ENCODE results near the gene BAIAP2.

BAIAP2 gene

DNA sequence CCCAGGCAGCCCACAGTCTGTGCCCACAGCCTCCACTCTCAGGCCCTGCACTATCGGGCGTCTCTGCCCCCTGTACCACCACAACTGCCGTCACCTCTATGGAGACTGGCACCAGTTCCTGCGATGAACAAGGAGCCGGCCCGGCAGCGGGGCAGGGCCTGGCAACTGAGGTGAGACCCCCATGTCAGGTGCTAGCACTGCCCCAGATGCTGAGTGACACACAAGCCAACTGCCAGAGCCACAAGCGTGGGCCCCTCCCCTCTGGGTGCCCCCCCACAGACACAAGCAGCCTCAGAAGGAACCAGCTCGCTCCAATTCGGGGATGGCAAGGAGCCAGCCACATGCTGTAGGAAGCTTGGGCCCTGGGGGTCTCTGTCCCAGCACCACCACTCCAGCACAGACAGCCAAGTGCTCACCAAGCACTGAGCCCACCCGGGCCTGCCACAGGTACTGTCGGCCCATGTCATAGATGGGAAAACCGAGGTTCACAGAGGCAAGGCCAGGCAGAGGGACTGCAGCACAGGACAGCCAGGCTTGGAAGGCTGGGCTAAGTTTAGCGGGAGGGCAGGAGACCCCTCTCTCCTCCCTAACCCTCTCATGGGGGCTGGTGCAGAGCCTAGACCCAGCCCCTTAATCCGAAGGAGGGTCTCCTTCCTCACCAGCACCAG is 128.9 kb downstream of the BAIAP2 start:
- no peak for DNase-seq

DNA sequence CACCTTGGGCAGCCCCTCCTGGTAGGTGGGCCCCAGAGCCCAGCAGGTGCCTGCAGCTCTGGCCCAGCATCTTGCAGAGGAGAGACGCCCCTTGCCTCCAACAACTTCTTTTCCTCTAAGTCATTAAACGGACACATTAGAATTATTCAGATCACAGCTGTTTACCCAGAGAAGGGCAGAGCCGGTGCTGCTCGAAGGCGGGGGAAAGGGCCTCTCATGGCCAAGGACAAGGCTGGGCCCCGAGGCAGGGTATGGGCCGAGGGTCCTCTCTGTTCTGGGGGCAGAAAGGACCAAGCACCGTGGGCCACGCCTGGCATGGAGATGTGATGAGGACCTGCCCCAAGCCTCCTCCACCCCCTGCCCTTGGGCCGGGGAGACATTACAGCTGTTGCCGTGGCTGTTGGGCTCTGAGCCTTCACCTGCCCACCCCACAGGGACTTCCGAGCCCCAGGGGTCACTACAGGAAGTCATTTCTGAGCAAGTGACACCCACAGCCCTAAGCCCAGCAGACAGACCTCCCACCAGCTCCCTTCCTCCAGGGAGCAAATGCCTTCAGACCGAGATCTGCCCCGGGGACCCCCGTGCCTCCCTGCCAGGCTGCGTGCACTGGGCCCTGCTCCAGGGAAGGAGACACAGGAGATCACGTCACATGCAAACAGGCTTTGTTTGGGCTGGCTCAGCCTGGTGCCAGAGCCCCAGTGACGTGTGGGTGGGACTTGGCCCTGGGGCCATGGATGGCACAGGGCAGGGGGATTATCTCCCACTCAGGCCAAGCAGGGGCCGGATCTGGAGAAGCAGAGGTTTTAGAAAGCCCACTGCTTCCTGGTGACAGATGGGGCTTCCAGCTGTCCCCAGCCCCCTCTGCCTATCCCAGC is 129.7 kb downstream of the BAIAP2 start:
- DNase-seq = no peak

GRCh38 chr17:81165246-81166032 is 130.5 kb downstream of the BAIAP2 start, which contains the start of gene PVALEF:
TSS of gene PVALEF (plus strand) at chr17:81165507. CDS start at chr17:81181227, 15,720 bp downstream.
- no peak for DNase-seq

DNA sequence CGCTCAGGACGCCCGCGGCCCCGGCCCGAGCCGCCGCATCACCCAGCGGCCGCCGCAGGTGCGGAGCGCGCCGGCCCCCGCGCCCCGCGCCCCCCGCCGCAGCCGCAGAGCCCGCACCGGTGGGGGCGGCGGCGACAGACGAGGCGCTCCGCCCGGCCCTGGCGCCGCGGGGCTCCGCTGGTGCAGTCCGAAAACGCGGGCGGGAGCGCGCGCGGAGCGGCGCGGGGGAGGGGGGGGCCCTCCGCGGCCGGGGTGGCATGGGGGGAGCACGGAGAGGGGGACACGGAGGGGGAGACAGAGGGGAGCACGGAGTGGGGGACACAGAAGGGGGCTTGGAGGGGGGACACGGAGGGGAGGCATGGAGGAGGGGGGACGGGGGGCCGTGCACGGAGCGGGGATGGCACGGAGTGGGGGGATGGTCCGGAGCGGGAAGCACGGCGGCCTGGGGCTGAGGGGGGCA is 131.1 kb downstream of the BAIAP2 start, which contains the start of gene AATK:
Gene AATK (minus strand): TSS at position 189 of the 460 bp plus-strand sequence. CDS start 229 bp downstream, outside the sequence.
- DNase-seq = no peak

All from SIG-M5 (cell line).